ENCODE results near the gene EPB42. TPM values are rescaled to one million over a fixed set of nuclear protein-coding genes. Genes with fewer than 3 reads are reported as not detected.
"Not testable (repeated sequence)": the region's sequence is repeated elsewhere in the genome, so short reads cannot be mapped to it uniquely, and the experiment has no call there.

Gene EPB42
- total RNA-seq, 1 experiment from 2014 or later = not detected

DNA sequence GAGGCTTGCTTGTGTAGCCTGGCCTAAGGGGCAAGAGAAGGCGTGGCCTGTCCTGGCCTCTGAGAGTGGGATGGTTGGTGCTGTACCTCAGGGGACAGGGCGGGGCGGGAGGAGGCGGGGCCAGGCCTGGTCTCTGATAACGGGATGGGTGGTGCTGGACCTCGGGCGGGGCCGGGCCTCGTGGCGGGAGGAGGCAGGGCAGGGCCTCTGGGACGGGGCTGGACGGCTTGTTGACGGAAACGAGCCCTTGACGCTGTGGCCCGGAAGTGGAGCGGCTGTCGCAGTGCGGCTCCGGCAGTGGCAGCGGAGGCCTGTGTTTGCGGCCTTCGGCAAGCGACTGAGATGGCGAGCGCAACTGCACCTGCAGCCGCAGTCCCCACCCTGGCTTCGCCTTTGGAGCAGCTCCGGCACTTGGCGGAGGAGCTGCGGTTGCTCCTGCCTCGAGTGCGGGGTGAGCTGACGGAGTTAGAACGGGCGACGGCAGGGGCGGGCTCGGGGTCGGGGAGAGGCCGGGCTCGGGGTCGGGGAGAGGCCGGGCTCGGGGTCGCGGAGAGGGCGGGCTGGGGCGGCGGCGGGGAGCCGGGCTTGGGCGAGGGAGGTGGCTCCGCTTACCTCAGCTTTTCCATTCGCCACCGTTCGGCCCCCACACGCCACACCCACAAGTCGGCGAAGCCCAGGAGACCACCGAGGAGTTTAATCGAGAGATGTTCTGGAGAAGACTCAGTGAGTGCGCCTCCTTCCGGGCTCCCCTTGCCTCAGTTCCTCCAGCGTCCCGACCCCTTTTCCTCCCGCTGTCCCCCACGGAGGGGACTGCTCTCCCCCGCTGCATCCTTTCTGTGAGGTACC, 35.4 kb downstream of the EPB42 start, which contains the start of gene CCNDBP1:
CCNDBP1 (plus strand) TSS at position 247 of the 846 bp plus-strand sequence; CDS start at position 343, 96 bp downstream.
- peak; percentile 94 for DNase-seq (ENCODE audit: low read depth)

DNA sequence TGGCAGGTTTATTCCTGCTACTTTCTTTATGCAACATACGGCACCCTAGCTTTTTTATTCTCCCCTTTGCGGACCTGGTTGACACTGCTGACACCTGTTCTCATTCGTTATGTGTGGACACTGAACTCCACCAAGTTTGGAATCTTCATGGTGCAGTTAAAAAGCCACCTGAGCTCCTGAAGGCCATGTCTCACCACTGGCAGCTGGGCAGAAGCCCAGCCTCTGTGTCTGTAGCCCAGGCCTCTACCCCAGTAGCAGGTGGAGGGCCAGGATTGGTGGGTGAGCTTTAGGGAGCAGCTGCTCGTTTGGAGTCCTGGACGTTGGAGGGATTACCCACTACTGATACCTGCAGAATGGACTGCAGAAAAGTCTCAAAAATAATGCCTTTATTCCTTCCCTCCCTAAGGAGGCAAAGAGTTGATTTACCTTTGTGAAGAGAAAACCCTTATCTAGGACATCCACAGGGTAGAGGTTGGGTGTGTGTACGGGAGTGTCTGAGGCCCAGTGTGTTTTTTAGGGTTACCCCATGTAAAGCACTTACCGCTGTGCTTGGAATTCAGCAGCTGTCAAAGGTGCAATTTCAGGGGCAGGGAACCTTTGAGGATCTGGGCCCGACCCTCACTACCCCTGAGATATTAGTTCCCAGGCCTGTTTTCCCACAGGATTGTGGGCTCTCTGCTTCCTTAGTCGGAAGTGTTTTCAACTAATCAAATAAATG, 36.3 kb downstream of the EPB42 start:
- no peak for DNase-seq (ENCODE audit: low read depth)

DNA sequence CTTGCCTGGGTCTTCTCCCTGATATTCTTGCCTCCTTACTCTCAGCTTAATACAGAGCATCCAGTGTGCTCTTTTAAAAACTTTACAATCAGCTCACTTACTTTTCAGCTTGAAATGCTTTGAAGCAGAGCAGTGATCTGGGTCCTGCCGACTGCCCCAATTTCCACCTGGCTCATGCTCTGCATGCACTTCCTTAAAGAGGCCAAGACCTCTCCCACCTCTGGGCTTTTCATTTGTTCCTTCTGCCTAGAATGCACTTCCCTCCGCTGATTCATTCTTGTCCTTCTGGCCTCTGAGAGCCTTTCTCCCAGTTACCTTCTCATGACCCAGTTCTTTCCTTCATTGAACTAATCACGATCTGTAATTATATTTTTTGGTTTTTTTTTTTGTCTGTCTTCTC, 37.5 kb downstream of the EPB42 start:
- DNase-seq (ENCODE audit: low read depth) = no peak

DNA sequence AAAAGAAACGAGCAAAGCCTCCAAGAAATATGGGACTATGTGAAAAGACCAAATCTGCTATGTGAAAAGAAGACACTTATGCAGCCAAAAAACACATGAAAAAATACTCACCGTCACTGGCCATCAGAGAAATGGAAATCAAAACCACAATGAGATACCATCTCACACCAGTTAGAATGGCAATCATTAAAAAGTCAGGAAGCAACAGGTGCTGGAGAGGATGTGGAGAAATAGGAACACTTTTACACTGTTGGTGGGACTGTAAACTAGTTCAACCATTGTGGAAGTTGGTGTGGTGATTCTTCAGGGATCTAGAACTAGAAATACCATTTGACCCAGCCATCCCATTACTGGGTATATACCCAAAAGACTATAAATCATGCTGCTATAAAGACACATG, 43.7 kb downstream of the EPB42 start:
- DNase-seq (ENCODE audit: low read depth) = not testable (repeated sequence)

DNA sequence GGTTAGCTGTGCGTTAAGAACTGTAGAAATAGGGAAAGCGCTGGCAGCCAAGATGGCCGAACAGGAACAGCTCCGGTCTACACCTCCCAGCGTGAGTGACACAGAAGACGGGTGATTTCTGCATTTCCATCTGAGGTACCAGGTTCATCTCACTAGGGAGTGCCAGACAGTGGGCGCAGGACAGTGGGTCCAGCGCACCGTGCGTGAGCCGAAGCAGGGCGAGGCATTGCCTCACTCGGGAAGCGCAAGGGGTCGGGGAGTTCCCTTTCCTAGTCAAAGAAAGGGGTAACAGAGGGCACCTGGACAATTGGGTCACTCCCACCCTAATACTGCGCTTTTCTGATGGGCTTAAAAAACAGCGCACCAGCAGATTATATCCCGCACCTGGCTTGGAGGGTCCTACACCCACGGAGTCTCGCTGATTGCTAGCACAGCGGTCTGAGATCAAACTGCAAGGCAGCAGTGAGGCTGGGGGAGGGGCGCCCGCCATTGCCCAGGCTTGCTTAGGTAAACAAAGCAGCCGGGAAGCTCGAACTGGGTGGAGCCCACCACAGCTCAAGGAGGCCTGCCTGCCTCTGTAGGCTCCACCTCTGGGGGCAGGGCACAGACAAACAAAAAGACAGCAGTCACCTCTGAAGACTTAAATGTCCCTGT, 45.0 kb downstream of the EPB42 start:
- DNase-seq (ENCODE audit: low read depth) = not testable (repeated sequence)

DNA sequence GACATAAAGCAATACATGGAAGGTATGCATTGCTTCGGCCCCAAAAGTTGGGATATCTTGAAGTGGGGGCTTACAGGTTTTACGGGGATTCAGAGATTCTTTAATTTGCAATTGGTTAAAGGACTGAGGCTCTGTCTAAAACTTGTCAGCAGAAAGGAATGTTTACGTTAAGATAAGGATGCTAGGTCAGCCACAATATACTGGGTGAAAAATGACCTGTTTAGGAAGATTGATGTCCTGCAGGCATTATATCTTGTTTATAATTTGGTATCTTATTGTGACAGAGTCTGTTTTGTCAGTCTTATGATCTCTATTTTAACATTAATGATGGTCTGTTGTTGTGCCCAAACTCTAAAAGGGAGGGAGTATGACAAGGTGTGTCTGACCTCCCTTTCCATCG, 50.9 kb downstream of the EPB42 start:
- DNase-seq (ENCODE audit: low read depth) = no peak

DNA sequence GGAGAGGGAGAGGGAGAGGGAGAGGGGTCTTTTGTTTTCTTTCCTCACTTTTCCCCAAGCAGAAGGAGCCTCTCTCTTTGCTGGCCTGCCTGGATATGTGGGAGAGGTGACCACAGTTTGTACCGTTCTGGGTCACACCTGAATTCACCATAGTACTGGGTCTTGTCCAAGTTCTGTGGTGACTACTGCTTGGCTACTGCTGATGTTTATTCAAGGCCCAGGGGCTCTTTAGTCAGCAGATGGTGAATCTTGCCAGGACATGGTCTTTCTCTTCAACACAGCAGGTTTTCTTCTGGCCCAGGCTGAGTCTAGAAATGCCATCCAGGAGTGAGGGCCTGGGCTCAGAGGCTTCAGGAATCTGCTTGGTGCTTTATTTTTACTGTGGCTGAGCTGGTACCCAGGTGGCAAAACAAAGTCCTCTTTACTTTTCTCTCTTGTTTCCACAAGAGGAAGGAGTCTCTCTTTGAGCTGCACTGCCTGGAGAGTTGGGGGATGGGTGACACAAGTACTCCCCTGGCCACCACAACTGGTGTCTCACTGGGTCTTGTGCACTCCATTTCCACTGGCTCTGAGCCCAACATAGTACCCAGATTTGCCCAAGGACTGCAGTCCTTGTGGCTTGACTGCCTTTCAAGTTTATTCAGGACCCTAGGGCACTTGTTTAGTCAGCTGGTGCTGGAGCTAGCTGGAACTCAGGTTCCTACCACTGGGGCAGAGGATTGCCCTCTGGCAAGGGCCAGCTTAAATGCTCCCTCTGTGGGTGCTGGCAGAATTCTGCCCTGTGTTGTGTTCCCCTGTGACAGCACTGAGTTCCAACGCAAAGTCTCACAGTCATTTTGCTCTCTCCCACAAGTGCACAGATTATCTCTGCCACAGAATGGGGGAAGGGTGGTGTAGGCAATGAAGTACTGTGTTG, 52.4 kb downstream of the EPB42 start:
- peak; percentile 82 for DNase-seq (ENCODE audit: low read depth)

DNA sequence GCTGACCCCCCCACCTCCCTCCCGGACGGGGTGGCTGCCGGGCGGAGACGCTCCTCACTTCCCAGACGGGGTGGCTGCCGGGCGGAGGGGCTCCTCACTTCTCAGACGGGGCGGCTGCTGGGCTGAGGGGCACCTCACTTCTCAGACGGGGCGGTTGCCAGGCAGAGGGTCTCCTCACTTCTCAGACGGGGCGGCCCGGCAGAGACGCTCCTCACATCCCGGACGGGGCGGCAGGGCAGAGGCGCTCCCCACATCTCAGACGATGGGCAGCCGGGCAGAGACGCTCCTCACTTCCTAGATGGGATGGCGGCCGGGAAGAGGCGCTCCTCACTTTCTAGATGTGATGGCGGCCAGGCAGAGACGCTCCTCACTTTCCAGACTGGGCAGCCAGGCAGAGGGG, 53.6 kb downstream of the EPB42 start:
- not testable (repeated sequence) for DNase-seq (ENCODE audit: low read depth)

DNA sequence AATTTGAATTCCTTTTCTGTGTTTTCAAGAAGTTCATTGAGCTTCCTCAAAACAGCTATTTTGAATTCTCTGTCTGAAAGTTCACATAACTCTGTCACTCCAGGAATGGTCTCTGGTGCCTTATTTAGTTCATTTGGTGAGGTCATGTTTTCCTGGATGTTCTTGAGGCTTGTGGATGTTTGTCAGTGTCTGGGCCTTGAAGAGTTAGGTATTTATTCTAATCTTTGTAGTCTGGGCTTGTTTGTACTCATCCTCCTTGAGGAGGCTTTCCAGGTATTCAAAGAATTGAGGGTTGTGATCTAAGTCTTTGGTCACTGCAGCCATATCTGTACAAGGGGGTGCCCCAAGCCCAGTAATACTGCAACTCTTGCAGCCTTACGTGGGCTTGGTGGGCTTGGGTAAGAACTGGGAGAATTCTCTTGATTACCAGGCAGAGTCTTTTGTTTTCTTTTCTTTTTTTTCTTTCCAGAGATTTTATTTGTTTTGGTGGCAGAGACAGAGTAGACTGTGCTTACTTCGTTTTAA, 55.0 kb downstream of the EPB42 start:
- DNase-seq (ENCODE audit: low read depth) = no peak

DNA sequence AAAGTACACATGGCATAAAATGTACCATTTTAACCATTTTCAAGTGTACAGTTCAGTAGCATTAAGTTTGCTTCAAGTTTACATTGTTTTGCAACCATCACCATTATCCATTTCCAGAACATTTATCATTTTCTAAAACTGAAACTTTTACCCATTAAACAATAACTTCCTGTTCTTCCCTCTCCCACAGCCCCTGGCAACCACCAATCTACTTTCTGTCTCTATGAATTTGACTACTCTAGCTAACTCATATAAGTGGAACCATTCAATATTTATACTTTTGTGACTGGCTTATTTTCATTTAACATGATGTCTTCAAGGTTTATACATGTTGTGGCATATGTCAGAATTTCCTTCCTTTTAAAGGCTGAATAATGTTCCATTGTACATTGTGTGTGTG, 67.5 kb downstream of the EPB42 start:
- no peak for DNase-seq (ENCODE audit: low read depth)

DNA sequence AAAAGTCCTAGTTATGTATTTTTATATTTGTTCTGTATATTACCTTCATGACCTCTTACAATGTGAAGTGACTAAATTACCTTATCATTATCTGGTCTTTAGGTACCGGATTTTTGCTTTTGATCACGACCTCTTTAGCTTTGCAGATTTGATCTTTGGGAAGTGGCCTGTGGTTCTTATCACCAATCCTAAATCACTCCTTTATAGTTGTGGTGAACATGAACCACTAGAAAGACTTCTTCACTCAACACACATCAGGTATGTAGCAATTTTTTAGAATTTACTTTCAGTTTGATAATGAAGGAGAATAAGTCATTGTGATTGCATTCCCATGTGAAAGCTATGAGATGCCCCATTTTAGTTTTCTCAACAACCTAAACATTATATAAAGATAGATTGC, 69.1 kb downstream of the EPB42 start:
- DNase-seq (ENCODE audit: low read depth) = no peak

DNA sequence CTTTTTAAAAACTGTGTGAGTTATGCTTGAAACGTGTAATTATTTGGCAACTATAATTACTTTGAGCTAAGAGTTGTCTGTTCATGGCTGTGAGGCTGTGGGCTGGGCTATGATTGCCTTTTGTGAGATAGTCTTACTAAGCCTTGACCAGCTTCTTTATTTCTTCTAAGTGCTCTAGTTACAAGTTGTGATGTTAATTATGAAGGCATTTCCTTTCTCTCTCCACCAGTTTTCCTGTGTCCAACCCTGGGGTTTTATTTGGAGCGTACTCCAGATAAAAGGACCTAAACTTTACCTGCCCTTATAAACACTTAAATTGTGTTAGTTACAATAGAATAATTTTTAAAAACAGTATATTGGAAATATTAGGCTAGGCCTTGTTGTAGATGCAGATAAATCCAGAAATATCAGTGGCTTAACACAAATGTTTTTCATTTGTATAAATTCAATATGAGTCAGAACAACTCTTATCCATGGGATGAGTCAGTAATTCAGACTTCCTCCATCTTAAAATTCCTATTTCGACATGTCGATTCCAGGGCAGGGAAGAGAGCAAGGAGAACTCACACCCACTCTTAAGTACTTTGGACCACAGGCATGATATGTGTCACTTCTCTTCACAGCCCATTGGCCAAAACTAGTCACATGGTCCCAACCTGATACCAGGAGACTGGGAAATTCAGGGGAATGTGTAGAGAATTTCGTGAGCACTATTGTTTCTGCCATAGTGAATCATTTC, 70.5 kb downstream of the EPB42 start:
- DNase-seq (ENCODE audit: low read depth) = peak; percentile 95

Other genes starting within 250 kb of the EPB42 start
- gene UBR1, start 115.0 kb downstream of the EPB42 start, total RNA-seq (2014; rRNA removed; shearing (Covaris generic)) = 19.8 and 22.8 TPM in 2 replicates
- gene TMEM62, start 87.4 kb downstream of the EPB42 start, total RNA-seq (2014; rRNA removed; shearing (Covaris generic)) = 15.8 and 16.1 TPM in 2 replicates
- gene CCNDBP1, start 35.6 kb downstream of the EPB42 start, total RNA-seq (2014; rRNA removed; shearing (Covaris generic)) = 89.4 and 90.1 TPM in 2 replicates
- gene TGM5, start 45.9 kb upstream of the EPB42 start, total RNA-seq (2014; rRNA removed; shearing (Covaris generic)) = not detected in 2 replicates
- gene TGM7, start 81.2 kb upstream of the EPB42 start, total RNA-seq (2014; rRNA removed; shearing (Covaris generic)) = not detected in 2 replicates
- 9.5 and 14.7 TPM in 2 replicates for gene LCMT2, start 109.6 kb upstream of the EPB42 start, total RNA-seq (2014; rRNA removed; shearing (Covaris generic))
- gene ZSCAN29, start 150.0 kb upstream of the EPB42 start, total RNA-seq (2014; rRNA removed; shearing (Covaris generic)) = 12.7 and 13.4 TPM in 2 replicates
- 16.9 and 17.6 TPM in 2 replicates for gene TUBGCP4, start 150.1 kb upstream of the EPB42 start, total RNA-seq (2014; rRNA removed; shearing (Covaris generic))